Measurements from ENCODE around the gene ICAM1. TPM values are rescaled to one million over a fixed set of nuclear protein-coding genes. Genes with fewer than 3 reads are reported as not detected.
A peak's percentile ranks its signal among the peaks of the same experiment; 100 is the strongest.

Gene ICAM1
- total and polyA plus RNA-seq, 2 donors: 18.2 to 24.6 TPM

GRCh38 chr19:10255358-10255757 is 15.6 kb upstream of the ICAM1 start:
- Histone ChIP-seq H3K4me1 (ENCODE audit: control insufficient read depth in 2 of 2, insufficient read depth in 2 of 2, low read length in 2 of 2) (peaks cover 3 to 19% of the 10 kb centered on the region in 2 donors), H3K27ac (ENCODE audit: low read depth in 1 of 2, low read length in 1 of 2) (no peak overlapping the region), H3K27me3 (ENCODE audit: control insufficient read depth in 2 of 2, insufficient read depth in 1 of 2, low read length in 1 of 2) (no peaks in the 10 kb centered on the region), H3K36me3 (ENCODE audit: control insufficient read depth in 2 of 2, insufficient read depth in 2 of 2, low read length in 1 of 2) (peaks cover 45 to 51% of the 10 kb centered on the region in 2 donors), H3K4me3 (ENCODE audit: low read length in 2 of 2) (no peak overlapping the region), H3K9me3 (ENCODE audit: control insufficient read depth in 2 of 2, insufficient read depth in 1 of 2, low read length in 1 of 2) (no peaks in the 10 kb centered on the region)
- no peak for DNase-seq (ENCODE audit: low read depth in 6 of 9, low spot score in 9 of 9)
- WGBS: 97% methylated on average over 2 of the region's 2 CpGs

DNA sequence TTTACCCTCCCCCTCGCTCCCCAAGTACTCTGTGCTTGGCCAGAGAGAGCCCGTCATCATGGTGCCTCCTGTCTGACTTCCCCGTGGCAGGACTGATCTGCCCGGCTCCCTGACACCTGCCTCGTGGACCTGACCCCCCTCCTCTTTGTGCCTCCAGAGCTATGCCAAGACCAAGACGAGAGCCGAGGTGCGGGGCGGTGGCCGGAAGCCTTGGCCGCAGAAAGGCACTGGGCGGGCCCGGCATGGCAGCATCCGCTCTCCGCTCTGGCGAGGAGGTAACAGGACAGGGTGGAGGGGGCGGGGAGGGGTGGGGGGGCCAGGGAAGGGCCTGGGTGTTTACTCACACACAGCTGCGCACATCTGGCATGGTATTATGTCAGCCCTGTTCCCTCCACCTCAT is 14.4 kb upstream of the ICAM1 start:
- H3K4me3 ChIP-seq (ENCODE audit: low read length in 2 of 2): no peak overlapping the region
- H3K4me1 ChIP-seq (ENCODE audit: control insufficient read depth in 2 of 2, insufficient read depth in 2 of 2, low read length in 2 of 2): peaks cover 3 to 14% of the 10 kb centered on the region in 2 donors
- no peak for DNase-seq (ENCODE audit: low read depth in 6 of 9, low spot score in 9 of 9)
- no peaks in the 10 kb centered on the region for H3K9me3 ChIP-seq (ENCODE audit: control insufficient read depth in 2 of 2, insufficient read depth in 1 of 2, low read length in 1 of 2)
- H3K27me3 ChIP-seq (ENCODE audit: control insufficient read depth in 2 of 2, insufficient read depth in 1 of 2, low read length in 1 of 2): no peaks in the 10 kb centered on the region
- H3K36me3 ChIP-seq (ENCODE audit: control insufficient read depth in 2 of 2, insufficient read depth in 2 of 2, low read length in 1 of 2): peaks cover 45 to 51% of the 10 kb centered on the region in 2 donors
- H3K27ac ChIP-seq (ENCODE audit: low read depth in 1 of 2, low read length in 1 of 2): no peak overlapping the region
- WGBS: 94% methylated on average over 18 of the region's 18 CpGs

GRCh38 chr19:10256970-10257615 is 13.8 kb upstream of the ICAM1 start:
- Histone ChIP-seq H3K9me3 (ENCODE audit: control insufficient read depth in 2 of 2, insufficient read depth in 1 of 2, low read length in 1 of 2) (no peaks in the 10 kb centered on the region), H3K27ac (ENCODE audit: low read depth in 1 of 2, low read length in 1 of 2) (no peak overlapping the region), H3K27me3 (ENCODE audit: control insufficient read depth in 2 of 2, insufficient read depth in 1 of 2, low read length in 1 of 2) (no peaks in the 10 kb centered on the region), H3K4me1 (ENCODE audit: control insufficient read depth in 2 of 2, insufficient read depth in 2 of 2, low read length in 2 of 2) (peaks cover 3 to 14% of the 10 kb centered on the region in 2 donors), H3K4me3 (ENCODE audit: low read length in 2 of 2) (no peak overlapping the region), H3K36me3 (ENCODE audit: control insufficient read depth in 2 of 2, insufficient read depth in 2 of 2, low read length in 1 of 2) (peaks cover 45 to 51% of the 10 kb centered on the region in 2 donors)
- no peak for DNase-seq (ENCODE audit: low read depth in 6 of 9, low spot score in 9 of 9)
- 96% methylated on average over 9 of the region's 9 CpGs for WGBS

DNA sequence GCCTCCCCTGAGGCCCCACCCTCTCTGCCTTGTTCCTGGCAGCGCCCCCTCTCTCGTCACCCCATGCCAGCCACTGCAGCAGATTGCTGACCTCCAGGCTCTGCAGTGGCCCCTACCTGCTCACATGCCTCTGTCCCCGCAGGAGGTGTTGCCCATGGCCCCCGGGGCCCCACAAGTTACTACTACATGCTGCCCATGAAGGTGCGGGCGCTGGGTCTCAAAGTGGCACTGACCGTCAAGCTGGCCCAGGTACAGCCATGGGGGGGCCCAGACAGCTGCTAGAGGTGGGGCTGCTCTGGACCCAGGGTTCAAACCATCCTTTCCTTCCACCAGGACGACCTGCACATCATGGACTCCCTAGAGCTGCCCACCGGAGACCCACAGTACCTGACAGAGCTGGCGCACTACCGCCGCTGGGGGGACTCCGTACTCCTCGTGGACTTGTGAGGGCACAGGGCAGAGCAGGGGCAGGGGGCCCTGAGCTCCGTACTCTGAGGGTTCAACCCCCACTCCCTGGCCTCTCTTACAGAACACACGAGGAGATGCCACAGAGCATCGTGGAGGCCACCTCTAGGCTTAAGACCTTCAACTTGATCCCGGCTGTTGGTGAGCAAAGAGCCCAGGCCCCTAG is 12.7 kb upstream of the ICAM1 start:
- H3K4me1 ChIP-seq (ENCODE audit: control insufficient read depth in 2 of 2, insufficient read depth in 2 of 2, low read length in 2 of 2): peaks cover 0 to 7% of the 10 kb centered on the region in 2 donors
- H3K4me3 ChIP-seq (ENCODE audit: low read length in 2 of 2): no peak overlapping the region
- H3K27ac ChIP-seq (ENCODE audit: low read depth in 1 of 2, low read length in 1 of 2): no peak overlapping the region
- no peaks in the 10 kb centered on the region for H3K9me3 ChIP-seq (ENCODE audit: control insufficient read depth in 2 of 2, insufficient read depth in 1 of 2, low read length in 1 of 2)
- 97% methylated on average over 18 of the region's 18 CpGs for WGBS
- H3K36me3 ChIP-seq (ENCODE audit: control insufficient read depth in 2 of 2, insufficient read depth in 2 of 2, low read length in 1 of 2): peaks cover 45 to 51% of the 10 kb centered on the region in 2 donors
- DNase-seq (ENCODE audit: low read depth in 6 of 9, low spot score in 9 of 9): no peak
- no peaks in the 10 kb centered on the region for H3K27me3 ChIP-seq (ENCODE audit: control insufficient read depth in 2 of 2, insufficient read depth in 1 of 2, low read length in 1 of 2)

DNA sequence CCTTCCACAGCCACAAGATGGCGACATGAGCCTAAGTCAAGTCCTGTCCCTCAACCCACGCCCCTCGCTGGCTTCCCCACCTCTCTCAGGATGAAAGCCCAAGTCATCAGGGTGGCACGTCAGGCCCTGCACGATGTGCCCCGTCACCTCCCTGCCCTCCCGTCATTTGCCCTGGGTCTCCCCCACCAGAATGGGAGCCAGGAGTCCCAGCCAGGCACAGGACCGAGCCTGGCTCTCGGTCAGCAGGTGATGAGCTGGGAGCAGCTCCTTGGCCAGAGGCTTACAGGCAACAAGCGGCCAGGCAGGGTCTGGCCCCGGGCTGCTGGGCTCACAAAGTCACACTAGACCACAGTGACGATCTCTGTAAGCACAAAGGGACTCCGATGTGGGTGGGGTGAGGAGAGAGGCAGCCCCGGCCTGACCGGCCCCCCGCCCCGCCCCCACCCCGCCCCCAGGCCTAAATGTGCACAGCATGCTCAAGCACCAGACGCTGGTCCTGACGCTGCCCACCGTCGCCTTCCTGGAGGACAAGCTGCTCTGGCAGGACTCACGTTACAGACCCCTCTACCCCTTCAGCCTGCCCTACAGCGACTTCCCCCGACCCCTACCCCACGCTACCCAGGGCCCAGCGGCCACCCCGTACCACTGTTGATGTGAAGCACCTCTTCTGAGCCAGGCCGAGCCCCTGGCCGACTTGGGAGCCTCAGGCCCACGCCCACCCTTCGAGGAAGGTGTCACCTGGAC is 11.6 kb upstream of the ICAM1 start:
- Histone ChIP-seq H3K4me1 (ENCODE audit: control insufficient read depth in 2 of 2, insufficient read depth in 2 of 2, low read length in 2 of 2) (peaks cover 0 to 7% of the 10 kb centered on the region in 2 donors), H3K9me3 (ENCODE audit: control insufficient read depth in 2 of 2, insufficient read depth in 1 of 2, low read length in 1 of 2) (no peaks in the 10 kb centered on the region), H3K27ac (ENCODE audit: low read depth in 1 of 2, low read length in 1 of 2) (peak overlapping the region in 1 of 2 donors; percentile 8), H3K36me3 (ENCODE audit: control insufficient read depth in 2 of 2, insufficient read depth in 2 of 2, low read length in 1 of 2) (peaks cover 40 to 48% of the 10 kb centered on the region in 2 donors), H3K4me3 (ENCODE audit: low read length in 2 of 2) (no peak overlapping the region), H3K27me3 (ENCODE audit: control insufficient read depth in 2 of 2, insufficient read depth in 1 of 2, low read length in 1 of 2) (no peaks in the 10 kb centered on the region)
- WGBS: 77% methylated on average over 32 of the region's 32 CpGs
- peak; percentile 56 to 94 (median 85) for DNase-seq (ENCODE audit: low read depth in 6 of 9, low spot score in 9 of 9)

DNA sequence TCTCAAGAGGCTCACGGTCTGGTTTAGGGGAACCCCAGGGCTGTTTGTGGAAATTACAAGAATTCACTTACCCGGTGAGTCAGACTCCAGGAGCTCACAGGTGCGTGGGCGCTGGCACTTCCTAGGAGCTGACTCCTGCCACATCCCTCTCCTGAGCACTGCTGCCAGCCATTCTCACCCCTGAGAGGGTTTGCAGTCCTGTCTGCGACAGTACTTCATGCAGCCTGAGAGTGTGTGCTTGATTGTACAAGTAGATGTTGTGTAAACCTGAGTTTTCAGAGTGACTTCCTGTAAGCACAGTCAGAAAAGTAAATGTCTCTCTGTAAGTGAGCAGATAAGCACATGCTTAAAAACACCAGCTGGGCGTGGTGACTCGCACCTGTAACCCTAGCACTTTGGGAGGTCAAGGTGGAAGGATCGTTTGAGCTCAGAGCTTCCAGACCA is 10.8 kb upstream of the ICAM1 start:
- no peak for DNase-seq (ENCODE audit: low read depth in 6 of 9, low spot score in 9 of 9)
- peak overlapping the region in 1 of 2 donors; percentile 27 for H3K27ac ChIP-seq (ENCODE audit: low read depth in 1 of 2, low read length in 1 of 2)
- peaks cover 0 to 7% of the 10 kb centered on the region in 2 donors for H3K4me1 ChIP-seq (ENCODE audit: control insufficient read depth in 2 of 2, insufficient read depth in 2 of 2, low read length in 2 of 2)
- WGBS: 93% methylated on average over 8 of the region's 8 CpGs
- peaks cover 34 to 40% of the 10 kb centered on the region in 2 donors for H3K36me3 ChIP-seq (ENCODE audit: control insufficient read depth in 2 of 2, insufficient read depth in 2 of 2, low read length in 1 of 2)
- no peaks in the 10 kb centered on the region for H3K9me3 ChIP-seq (ENCODE audit: control insufficient read depth in 2 of 2, insufficient read depth in 1 of 2, low read length in 1 of 2)
- no peak overlapping the region for H3K4me3 ChIP-seq (ENCODE audit: low read length in 2 of 2)
- H3K27me3 ChIP-seq (ENCODE audit: control insufficient read depth in 2 of 2, insufficient read depth in 1 of 2, low read length in 1 of 2): no peaks in the 10 kb centered on the region

- Histone ChIP-seq H3K4me1 (ENCODE audit: control insufficient read depth in 2 of 2, insufficient read depth in 2 of 2, low read length in 2 of 2) (peaks cover 0 to 7% of the 10 kb centered on the region in 2 donors), H3K36me3 (ENCODE audit: control insufficient read depth in 2 of 2, insufficient read depth in 2 of 2, low read length in 1 of 2) (peaks cover 17 to 21% of the 10 kb centered on the region in 2 donors), H3K27me3 (ENCODE audit: control insufficient read depth in 2 of 2, insufficient read depth in 1 of 2, low read length in 1 of 2) (no peaks in the 10 kb centered on the region), H3K4me3 (ENCODE audit: low read length in 2 of 2) (no peak overlapping the region), H3K9me3 (ENCODE audit: control insufficient read depth in 2 of 2, insufficient read depth in 1 of 2, low read length in 1 of 2) (no peaks in the 10 kb centered on the region), H3K27ac (ENCODE audit: low read depth in 1 of 2, low read length in 1 of 2) (no peak overlapping the region)
- WGBS: 98% methylated on average over 7 of the region's 7 CpGs
- DNase-seq (ENCODE audit: low read depth in 6 of 9, low spot score in 9 of 9): no peak
These were observed 8.1 kb upstream of the ICAM1 start for GRCh38 chr19:10262771-10263170.

GRCh38 chr19:10266706-10267105 is 4.2 kb upstream of the ICAM1 start:
- Histone ChIP-seq H3K27ac (ENCODE audit: low read depth in 1 of 2, low read length in 1 of 2) (no peak overlapping the region), H3K9me3 (ENCODE audit: control insufficient read depth in 2 of 2, insufficient read depth in 1 of 2, low read length in 1 of 2) (no peaks in the 10 kb centered on the region), H3K27me3 (ENCODE audit: control insufficient read depth in 2 of 2, insufficient read depth in 1 of 2, low read length in 1 of 2) (peaks cover 2 to 23% of the 10 kb centered on the region in 2 donors), H3K36me3 (ENCODE audit: control insufficient read depth in 2 of 2, insufficient read depth in 2 of 2, low read length in 1 of 2) (no peaks in the 10 kb centered on the region), H3K4me1 (ENCODE audit: control insufficient read depth in 2 of 2, insufficient read depth in 2 of 2, low read length in 2 of 2) (peaks cover 21 to 23% of the 10 kb centered on the region in 2 donors), H3K4me3 (ENCODE audit: low read length in 2 of 2) (no peak overlapping the region)
- no peak for DNase-seq (ENCODE audit: low read depth in 6 of 9, low spot score in 9 of 9)
- 90% methylated on average over 7 of the region's 7 CpGs for WGBS

DNA sequence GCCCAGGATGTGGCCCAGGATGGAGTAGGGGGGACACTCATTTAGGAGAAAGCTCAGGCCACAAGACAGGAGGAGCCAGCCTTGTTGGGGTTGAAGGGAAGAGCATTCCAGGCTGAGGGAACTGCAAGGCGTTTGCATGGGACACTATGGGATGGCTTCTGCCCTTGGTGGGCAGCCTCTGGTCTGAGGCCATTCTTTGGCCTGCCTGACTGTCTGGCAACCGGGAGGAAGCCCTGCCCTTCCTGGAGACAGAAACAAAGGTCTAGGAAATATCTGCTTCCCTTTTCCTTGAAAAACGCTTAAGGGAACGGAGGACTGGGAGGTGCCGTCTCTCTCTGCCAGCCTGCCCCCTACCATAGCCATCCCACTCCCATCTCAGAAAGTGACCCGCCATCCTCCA is 2.8 kb upstream of the ICAM1 start:
- no peak overlapping the region for H3K27ac ChIP-seq (ENCODE audit: low read depth in 1 of 2, low read length in 1 of 2)

More for the DNA sequence above, 2.8 kb upstream of the ICAM1 start:
- no peak for DNase-seq (ENCODE audit: low read depth in 6 of 9, low spot score in 9 of 9)
- H3K36me3 ChIP-seq (ENCODE audit: control insufficient read depth in 2 of 2, insufficient read depth in 2 of 2, low read length in 1 of 2): no peaks in the 10 kb centered on the region
- H3K27me3 ChIP-seq (ENCODE audit: control insufficient read depth in 2 of 2, insufficient read depth in 1 of 2, low read length in 1 of 2): peaks cover 4 to 28% of the 10 kb centered on the region in 2 donors
- no peaks in the 10 kb centered on the region for H3K9me3 ChIP-seq (ENCODE audit: control insufficient read depth in 2 of 2, insufficient read depth in 1 of 2, low read length in 1 of 2)
- no peak overlapping the region for H3K4me3 ChIP-seq (ENCODE audit: low read length in 2 of 2)
- peaks cover 24 to 26% of the 10 kb centered on the region in 2 donors for H3K4me1 ChIP-seq (ENCODE audit: control insufficient read depth in 2 of 2, insufficient read depth in 2 of 2, low read length in 2 of 2)
- 89% methylated on average over 6 of the region's 6 CpGs for WGBS

Measured in thymus (tissue), 11 donors.